ENCODE measurements around the gene DAPK1.

The DAPK1 gene

DNA sequence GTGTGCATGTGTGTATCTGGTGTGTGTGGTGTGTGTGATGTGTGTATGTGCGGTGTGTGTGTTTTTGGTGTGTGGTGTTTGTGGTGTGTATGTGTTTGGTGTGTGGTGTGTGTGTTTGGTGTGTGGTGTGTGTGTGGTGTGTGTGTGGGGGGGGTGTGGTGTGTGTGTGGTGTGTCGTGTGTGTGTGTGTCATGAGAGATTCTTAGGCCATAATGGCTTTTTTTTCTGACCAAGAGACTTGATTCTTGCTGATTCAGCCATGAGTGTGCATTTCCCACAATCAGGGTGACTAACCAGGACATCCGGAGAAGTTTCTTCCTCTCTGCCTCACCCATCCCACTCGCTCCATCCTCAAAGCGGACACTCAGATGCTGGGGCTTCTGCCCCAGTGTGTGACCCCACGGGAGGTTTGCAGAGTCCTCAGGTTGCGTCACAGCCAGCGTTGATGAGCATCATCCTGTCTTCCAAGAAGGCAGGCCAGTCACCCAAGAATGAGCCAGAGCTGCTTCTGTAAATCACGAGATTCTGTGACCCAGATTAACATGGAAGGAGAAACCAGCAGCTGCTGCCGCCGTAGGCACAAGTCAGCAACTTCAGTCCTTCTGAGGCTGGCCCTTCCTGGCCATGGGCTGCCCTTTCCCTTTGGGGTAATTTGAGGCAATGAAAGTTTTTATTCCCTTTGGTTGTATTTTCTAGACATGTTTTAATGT, 215.8 kb downstream of the DAPK1 start:
- DNase-seq (ENCODE audit: low spot score) = no peak

- no peak for DNase-seq (ENCODE audit: low spot score)
Observed at GRCh38 chr9:87713988-87714330, 216.3 kb downstream of the DAPK1 start.

DNA sequence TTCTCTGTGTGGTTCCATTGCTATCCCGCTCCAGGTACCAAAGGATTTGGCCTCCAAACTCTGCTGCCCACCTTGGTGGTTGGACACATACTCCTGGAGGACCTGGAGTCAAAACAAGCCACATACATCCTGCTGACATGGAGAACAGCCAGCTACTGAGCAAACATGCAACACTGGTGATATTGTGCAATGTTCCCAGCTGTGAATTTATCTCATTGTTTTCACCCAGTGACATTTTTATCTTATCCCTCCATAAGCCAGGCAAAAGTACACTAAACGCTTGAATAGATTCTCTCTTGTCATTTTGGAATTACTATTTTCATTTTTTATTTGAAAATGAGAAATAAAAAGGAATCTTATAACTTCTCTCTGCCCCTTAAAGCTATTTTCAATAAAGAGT, 217.2 kb downstream of the DAPK1 start:
- no peak for DNase-seq (ENCODE audit: low spot score)

DNA sequence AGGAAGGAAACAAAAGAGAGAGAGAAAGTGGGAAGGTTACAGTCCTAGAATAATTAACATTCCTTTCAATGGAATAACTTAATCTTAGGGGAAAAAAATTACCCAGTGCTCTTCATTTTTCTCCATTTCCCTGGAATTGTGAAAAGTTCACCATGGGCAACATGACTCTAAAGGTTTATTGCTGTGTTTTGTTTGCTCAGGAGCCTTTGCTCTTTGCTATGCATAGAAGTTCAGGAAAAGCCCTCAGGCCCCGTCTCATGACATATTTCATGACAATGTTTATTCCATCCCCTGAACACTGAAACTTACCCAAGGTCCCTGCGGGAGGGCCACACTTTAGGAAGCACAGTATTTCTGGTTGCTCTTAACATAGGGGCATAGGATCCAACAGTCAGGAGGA, 218.5 kb downstream of the DAPK1 start:
- no peak for DNase-seq (ENCODE audit: low spot score)

GRCh38 chr9:87717456-87717855, 219.8 kb downstream of the DAPK1 start:
- no peak for DNase-seq (ENCODE audit: low spot score)

- no peak for DNase-seq (ENCODE audit: low spot score)
Observed at GRCh38 chr9:87718231-87718630, 220.6 kb downstream of the DAPK1 start.

GRCh38 chr9:87718852-87719612, 221.4 kb downstream of the DAPK1 start:
- DNase-seq (ENCODE audit: low spot score) = no peak

DNA sequence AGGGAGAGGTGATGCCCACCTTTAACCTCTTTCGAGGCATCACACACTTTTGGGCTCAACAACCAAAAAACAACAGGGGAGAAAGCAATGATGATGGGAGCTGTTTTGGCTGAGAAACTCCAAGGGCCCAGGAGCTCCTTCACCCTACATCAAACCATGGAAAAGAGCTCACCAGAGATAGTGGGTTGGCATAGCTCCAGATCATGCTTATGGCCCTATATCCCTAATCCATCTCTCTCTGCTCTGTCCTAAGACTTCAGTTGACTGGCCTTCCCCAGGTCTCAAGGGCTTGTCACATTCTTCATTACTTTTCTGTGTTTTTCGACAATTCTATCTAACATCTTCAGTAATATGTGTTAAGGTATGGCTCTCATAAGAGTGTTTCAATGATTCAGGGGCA, 222.5 kb downstream of the DAPK1 start:
- DNase-seq (ENCODE audit: low spot score) = no peak

DNA sequence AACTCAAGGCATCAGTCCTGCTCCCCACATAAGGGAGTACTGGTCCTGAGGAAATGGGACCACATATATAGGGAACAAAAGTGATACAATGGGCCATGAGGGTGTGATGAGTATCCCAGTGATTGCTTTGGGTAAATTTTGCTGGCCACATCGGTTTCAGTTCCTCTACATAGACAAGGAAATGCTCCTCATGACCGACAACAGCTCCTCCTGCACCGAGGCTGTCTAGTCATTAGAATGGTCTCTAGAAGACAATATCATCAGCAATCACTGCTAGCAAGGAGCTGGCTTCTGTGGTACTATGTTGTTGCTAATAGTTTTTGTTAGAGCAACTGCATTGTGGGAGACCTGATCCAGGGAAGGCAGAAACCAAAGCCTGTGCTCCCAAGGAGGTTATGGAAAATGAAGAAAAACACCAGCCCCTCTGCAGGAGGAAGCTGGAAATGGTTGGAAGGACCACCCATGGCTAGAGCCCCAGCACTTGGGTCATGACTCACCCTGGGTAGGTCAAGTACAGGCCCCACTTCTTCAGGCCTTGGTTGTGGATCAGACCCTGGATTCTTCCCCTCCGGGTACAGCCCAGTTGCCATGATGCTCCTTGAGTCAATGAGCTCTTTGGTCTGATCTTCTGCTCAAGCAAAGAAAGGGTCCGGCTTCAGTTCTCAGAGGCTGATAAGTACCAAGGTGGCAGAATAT, 224.9 kb downstream of the DAPK1 start:
- DNase-seq (ENCODE audit: low spot score) = no peak

DNA sequence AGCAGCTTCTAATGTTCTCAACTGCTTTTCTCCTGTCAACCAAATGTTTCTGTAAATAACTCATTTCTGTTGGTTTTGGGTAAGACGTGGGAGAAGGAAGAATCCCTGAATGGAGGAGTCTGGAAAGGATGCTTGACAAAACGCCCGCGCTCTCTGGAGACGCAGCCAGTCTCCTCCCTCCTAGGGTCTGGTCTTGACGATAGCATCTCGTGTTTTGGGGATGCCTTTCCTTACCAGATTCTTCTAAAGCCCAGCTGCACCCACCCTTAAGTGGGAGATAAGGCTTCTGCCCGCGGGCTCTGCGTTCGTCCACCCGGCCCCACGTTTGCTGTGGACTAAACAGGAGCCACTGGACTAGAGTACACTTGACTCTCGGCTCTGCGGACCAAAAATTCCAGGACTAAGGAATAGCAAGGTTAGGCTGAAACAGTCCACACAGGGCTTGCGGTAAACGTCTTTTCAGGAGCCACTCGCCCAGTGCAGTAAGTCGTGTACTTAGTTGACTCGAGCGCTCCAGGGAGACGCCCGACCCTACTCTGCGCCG, 227.8 kb downstream of the DAPK1 start:
- DNase-seq (ENCODE audit: low spot score) = no peak

GRCh38 chr9:87725900-87726709, 228.4 kb downstream of the DAPK1 start, which contains the start of gene CTSL:
Gene CTSL (plus strand): TSS chr9:87726119. CDS start chr9:87727604, 1,485 bp downstream.
- no peak for DNase-seq (ENCODE audit: low spot score)

GRCh38 chr9:87729246-87729645, 231.6 kb downstream of the DAPK1 start:
- DNase-seq (ENCODE audit: low spot score) = no peak

DNA sequence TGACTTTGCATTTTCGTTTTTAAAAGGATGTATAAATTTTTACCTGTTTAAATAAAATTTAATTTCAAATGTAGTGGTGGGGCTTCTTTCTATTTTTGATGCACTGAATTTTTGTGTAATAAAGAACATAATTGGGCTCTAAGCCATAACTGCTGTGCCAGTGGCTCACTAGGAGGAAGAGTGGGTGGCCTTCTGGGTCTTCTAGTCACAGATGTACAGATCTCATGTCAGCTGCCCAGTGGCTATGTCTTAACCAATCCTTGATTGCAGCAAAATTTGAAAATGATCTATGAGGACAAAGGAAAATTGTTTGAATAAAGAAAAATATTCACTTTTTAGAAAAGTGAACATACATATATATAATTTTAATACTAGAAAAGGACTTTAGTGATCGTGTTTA, 233.7 kb downstream of the DAPK1 start:
- no peak for DNase-seq (ENCODE audit: low spot score)

DNA sequence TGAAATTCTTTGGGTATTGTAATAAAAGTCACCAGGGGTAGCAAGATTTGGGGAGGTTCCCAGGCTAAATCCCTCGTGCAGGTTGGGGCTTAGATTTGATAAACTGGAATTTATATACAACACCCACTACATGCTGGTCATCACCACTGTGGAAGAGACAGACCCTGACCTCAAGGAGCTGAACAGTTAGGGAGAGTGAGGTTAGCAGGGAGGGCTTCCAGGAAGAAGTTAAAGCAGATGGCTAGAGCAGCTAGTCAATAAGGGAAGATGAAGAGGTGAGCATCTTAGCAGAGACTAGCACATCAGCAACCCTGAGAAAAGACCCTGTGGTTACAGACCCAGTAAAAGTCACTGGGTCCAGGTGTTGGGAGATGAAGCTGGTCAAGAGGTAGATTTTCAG, 234.7 kb downstream of the DAPK1 start:
- DNase-seq (ENCODE audit: low spot score) = no peak

DNA sequence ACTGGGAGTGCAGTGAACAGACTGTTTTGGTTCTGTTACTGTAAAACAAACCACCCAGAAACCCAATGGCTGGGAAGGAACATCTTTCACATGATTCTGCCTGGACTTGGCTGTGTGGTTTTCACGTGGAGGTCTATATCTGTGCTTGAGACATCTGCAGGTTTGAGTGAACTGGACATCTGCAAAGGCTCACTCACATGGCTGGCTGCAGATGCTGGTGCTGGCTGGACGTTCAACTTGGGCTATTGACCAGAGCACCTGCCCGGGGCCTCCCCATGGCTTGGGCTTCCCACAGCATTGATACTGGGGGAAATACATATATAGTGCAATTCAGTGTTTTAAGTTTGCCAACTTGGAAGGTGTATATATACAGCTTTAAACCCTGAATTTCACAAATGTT, 235.1 kb downstream of the DAPK1 start:
- no peak for DNase-seq (ENCODE audit: low spot score)

DNA sequence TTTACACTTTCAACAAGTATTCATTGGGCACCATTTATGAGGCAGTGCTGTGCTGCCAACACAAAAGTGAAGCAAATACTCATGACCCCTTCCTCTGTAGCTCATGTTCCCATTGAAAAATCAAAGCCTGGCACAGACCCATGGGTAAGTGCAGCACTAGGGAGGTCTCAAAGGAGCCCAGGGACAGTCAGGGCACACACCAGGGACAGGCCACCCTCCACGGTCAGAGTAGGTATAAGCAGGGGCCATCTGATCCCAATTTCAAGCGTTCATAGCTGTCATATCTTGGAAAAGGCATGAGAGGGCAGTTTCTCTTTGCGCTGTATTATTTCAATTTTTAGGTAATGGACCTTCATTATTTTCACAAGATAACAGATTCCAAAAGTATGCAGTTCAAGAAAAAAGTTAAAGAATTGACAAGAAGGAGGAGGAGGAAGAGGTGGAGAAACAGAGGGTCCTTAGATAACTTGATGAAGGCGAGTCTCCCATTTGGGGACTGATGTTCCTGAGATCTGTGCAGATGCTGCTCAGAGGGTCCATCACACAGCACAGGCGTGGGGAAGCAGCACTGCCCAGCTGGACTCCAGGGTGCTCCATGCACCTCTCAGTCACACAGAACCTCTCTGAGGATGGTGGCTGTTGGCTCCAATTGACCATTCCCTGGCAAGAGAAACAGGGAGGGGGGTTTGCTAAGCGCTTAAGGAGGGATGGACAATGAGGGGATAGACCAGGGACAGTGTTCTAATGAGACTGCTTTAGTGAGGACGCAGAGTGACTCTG, 235.8 kb downstream of the DAPK1 start:
- DNase-seq (ENCODE audit: low spot score) = no peak

DNA sequence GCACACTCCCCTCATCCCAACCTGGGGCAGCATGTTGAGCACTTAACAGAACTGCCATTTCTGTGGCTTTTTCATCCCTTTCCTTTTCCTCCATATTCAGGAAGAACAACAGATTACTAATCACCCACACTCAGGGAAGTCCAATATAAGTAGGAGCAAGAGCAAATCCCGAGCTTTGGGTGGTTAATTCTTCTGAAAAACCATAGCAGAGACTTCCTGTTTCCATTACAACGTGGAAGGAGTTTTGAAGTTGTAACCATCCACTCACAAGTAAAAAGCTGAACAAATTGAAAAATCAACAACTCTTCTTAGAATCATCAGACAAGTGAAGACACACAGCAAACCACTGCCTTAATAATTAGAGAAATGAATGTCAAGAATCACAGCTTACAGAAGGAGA, 236.4 kb downstream of the DAPK1 start:
- no peak for DNase-seq (ENCODE audit: low spot score)

DNA sequence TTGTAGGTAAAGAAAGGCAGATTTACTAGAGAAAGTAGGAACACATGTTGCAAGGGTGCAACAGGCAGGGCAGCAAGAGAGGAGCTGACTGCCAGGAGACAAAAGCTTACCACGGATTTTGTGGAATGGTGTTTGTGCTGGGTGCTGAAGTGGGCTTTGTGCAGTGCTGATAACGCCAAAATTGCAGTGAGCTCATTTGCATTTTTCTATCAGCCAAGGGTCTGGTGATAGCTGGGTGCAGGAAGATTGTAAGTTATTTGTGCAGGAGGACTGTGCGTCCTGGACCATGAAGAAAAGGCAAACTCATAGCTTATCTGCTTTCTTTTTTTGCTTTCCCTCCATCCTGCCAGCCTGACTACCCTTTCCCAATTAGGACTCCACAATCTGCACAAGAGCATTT, 241.9 kb downstream of the DAPK1 start:
- DNase-seq (ENCODE audit: low spot score) = no peak

GRCh38 chr9:87740209-87740608, 242.5 kb downstream of the DAPK1 start:
- DNase-seq (ENCODE audit: low spot score) = no peak

DNA sequence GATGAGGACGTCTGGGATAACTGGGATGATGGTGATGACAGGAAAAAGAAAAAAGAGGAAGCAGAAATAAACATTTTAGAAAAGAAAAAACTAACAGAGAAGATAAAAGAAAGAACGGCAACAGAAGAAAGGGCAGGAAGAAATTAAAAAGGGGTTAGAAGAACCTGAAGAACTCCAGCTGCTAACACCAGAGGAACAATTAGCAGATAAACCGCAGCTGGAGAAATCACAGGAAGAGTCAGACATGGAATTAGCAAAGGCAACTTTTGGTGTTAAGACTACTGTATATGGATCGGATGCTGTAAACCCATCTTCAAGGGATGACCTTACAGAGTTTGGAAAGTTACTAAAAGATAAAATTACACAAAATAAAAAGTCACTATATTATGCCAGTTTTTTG, 243.7 kb downstream of the DAPK1 start:
- no peak for DNase-seq (ENCODE audit: low spot score)

DNA sequence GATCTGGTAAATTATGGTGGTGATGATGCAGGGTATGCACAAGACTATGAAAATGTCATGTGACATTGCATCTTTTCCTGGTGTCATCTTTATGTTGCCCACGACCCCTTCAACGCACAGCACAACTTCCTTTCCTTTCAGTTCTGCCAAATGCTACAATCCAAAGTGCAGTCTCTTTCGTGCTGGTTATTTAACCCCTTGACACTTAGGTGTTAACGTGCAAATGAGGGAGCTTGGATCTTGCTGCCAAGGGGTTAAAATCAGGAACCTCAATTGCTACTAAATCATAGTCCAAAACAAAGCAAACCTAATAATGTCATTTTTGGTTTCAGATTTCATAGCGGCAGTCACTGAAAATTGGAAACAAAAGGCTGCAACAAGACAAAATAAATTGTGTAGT, 244.2 kb downstream of the DAPK1 start:
- DNase-seq (ENCODE audit: low spot score) = no peak
